ENCODE results near the gene TAF12.

- TF ChIP-seq POLR2A (IDR thresholded peaks at IDR 0.05; ENCODE audit: low read depth) (no peak), CTCF (IDR thresholded peaks at IDR 0.05) (no peak), EP300 (IDR thresholded peaks at IDR 0.05) (no peak)
Observed at GRCh38 chr1:28595412-28596191, 47.3 kb downstream of the TAF12 start.

Measured in esophagus muscularis mucosa (tissue), 4 donors.